IMR-90 (cell line): ENCODE measurements around the gene FES.

ENCODE experiments used
- ELK1 ChIP-seq: fragments of 150-350 bp; IDR thresholded peaks from 2 replicates; pipeline ENCODE4 v1.6.1; 2016; ENCODE audit warnings: low read depth, mild to moderate bottlenecking, low read length, moderate library complexity, borderline replicate concordance
- POLR2A ChIP-seq: IDR thresholded peaks from 2 replicates; pipeline ENCODE4 v1.6.1; 2012; ENCODE audit warnings: mild to moderate bottlenecking, low read depth, low read length

DNA sequence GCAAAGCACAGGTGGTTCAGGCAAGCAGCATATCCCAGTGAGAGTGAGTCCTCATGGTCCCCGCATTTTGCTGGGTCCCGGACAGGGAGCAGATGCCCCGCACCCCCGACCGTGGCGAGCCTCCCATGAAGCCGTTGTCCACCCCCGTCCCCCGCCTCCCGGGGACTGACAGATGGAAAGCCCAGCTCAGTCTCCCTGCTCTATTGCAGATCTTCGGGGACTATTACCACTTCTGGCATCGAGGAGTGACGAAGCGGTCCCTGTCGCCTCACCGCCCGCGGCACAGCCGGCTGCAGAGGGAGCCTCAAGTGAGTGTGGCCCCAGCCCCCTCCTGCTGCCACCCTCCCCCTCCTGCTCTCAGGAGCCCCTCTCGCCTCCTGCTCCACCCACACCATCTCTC, 8.3 kb upstream of the FES start:
- TF ChIP-seq POLR2A = no peak
- no peak for TF ChIP-seq ELK1
